PFSK-1 (cell line): Measurements from ENCODE around the gene CRTAC1.
A peak's percentile ranks its signal among the peaks of the same experiment; 100 is the strongest.

Experiments
- FOXP2 ChIP-seq: optimal IDR thresholded peaks from 2 replicates; pipeline ENCODE3; 2011; ENCODE audit warnings: borderline replicate concordance, control low read depth, inconsistent platforms; ENCODE audit not compliant: insufficient read depth; ENCODE audit errors: extremely low read length, extremely low read depth
- POLR2AphosphoS5 ChIP-seq: IDR thresholded peaks from 2 replicates; pipeline ENCODE4 v1.6.1; 2012; ENCODE audit warnings: low read depth, mild to moderate bottlenecking, control low read depth, low read length, moderate library complexity
- REST ChIP-seq, 2 experiments: IDR thresholded peaks; 2 replicates each; pipeline versions ENCODE4 v1.6.1 to v1.8.0; 2011 to 2012; ENCODE audit warnings: low read depth in 2 of 2, low read length in 2 of 2, control low read depth in 1 of 2, inconsistent platforms in 1 of 2, mild to moderate bottlenecking in 1 of 2, moderate library complexity in 1 of 2; ENCODE audit not compliant: insufficient read depth in 1 of 2
- SIN3A ChIP-seq: IDR thresholded peaks from 2 replicates; pipeline ENCODE4 v1.6.1; 2012; ENCODE audit warnings: mild to moderate bottlenecking, low read length, moderate library complexity, borderline replicate concordance; ENCODE audit not compliant: insufficient read depth
- TAF1 ChIP-seq: IDR thresholded peaks from 2 replicates; pipeline ENCODE4 v1.6.1; 2012; ENCODE audit warnings: low read length, control low read depth, borderline replicate concordance; ENCODE audit not compliant: insufficient read depth

CRTAC1 gene

GRCh38 chr10:98000346-98000745 lies 30.1 kb downstream of the CRTAC1 start:
- TF ChIP-seq REST (IDR thresholded peaks at IDR 0.05; ENCODE audit: insufficient read depth in 1 of 2, low read depth in 2 of 2, low read length in 2 of 2), result no peak
- no peak for TF ChIP-seq SIN3A
- TF ChIP-seq TAF1, result no peak
- TF ChIP-seq FOXP2, result no peak
- no peak for TF ChIP-seq POLR2AphosphoS5

- no peak for TF ChIP-seq TAF1
- no peak for TF ChIP-seq POLR2AphosphoS5
- TF ChIP-seq REST (IDR thresholded peaks at IDR 0.05; ENCODE audit: insufficient read depth in 1 of 2, low read depth in 2 of 2, low read length in 2 of 2), result no peak
- no peak for TF ChIP-seq SIN3A
- TF ChIP-seq FOXP2, result no peak
Measured at GRCh38 chr10:97999923-98000248, 30.5 kb downstream of the CRTAC1 start.

GRCh38 chr10:97999066-97999922 lies 31.1 kb downstream of the CRTAC1 start:
- TF ChIP-seq FOXP2 (no peak), REST (IDR thresholded peaks at IDR 0.05; ENCODE audit: insufficient read depth in 1 of 2, low read depth in 2 of 2, low read length in 2 of 2) (peak in 1 of 2 experiments; percentile 62; a peak in 1 of 4 replicates), POLR2AphosphoS5 (no peak), SIN3A (no peak)

- peak; percentile 90 to 98 for TF ChIP-seq REST (IDR thresholded peaks at IDR 0.05; ENCODE audit: insufficient read depth in 1 of 2, low read depth in 2 of 2, low read length in 2 of 2)
- no peak for TF ChIP-seq TAF1
- TF ChIP-seq POLR2AphosphoS5, result no peak
- no peak for TF ChIP-seq SIN3A
- no peak for TF ChIP-seq FOXP2
Measured at GRCh38 chr10:97991871-97992270, 38.5 kb downstream of the CRTAC1 start.
